Body of pancreas (tissue), 4 donors: ENCODE results near the gene DNAJC10.

Experiments used
- CTCF ChIP-seq, 7 experiments: fragments of 450-650 bp in 4 of 7; fragments of 200-600 bp in 3 of 7; sonication (generic) in 3 of 7; IDR thresholded peaks; one replicate each; pipeline ENCODE4 v1.5.1; 2016 to 2019; ENCODE audit warnings: antibody characterized with exemption in 7 of 7
- POLR2A ChIP-seq, 3 donors: fragments of 450-650 bp; IDR thresholded peaks; one replicate each; pipeline ENCODE4 v1.6.1; 2016; ENCODE audit warnings: antibody characterized with exemption in 3 of 3, mild to moderate bottlenecking in 2 of 3

- no peak for TF ChIP-seq CTCF (IDR thresholded peaks at IDR 0.05)
- TF ChIP-seq POLR2A (IDR thresholded peaks at IDR 0.05), result no peak
These were observed 24.6 kb downstream of the DNAJC10 start for GRCh38 chr2:182740701-182741100.
